ENCODE data around the gene SPEN. TPM values are rescaled to one million over a fixed set of nuclear protein-coding genes. Genes with fewer than 3 reads are reported as not detected.

SPEN gene
- total RNA-seq, 1 donor from 2014 or later = 55.2 TPM

DNA sequence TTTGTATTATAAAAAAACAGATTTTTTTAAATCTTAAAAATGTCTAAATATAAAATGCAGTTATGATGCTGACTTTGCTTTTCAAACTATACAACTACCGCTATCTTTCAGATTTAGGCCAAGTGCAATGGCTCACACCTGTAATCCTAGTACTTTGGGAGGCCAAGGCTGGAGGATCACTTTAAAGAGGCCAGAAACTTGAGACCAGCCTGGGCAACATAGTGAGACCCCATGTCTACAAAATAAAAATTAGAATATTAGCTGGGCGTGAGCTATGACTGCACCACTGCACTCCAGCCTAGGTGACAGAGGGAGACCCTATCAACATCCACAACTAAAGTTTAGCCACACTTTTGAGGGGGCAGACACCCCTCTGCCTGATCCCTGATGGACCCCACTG lies 108.0 kb downstream of the SPEN start:
- H3K4me1 ChIP-seq = peaks cover 82% of the 10 kb centered on the region

DNA sequence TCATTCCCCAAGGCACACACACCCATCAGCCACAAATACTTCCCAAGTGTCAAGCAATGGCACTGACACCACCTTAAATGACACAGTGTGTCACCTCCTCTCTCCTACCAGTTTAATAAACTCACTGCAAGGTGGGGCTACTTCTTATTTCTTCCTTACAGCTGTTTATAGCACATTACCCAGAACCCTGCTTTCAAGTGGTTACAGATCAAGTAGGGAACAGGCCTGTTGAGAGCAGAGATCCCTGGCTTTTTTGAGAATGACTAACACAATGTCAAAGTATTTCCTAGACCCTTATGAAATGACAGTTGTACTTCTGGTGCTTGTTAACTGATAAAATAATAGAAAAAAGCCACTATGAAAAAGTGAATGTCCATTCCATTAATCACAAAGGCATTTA lies 108.6 kb downstream of the SPEN start:
- TF ChIP-seq, protein P1, sequence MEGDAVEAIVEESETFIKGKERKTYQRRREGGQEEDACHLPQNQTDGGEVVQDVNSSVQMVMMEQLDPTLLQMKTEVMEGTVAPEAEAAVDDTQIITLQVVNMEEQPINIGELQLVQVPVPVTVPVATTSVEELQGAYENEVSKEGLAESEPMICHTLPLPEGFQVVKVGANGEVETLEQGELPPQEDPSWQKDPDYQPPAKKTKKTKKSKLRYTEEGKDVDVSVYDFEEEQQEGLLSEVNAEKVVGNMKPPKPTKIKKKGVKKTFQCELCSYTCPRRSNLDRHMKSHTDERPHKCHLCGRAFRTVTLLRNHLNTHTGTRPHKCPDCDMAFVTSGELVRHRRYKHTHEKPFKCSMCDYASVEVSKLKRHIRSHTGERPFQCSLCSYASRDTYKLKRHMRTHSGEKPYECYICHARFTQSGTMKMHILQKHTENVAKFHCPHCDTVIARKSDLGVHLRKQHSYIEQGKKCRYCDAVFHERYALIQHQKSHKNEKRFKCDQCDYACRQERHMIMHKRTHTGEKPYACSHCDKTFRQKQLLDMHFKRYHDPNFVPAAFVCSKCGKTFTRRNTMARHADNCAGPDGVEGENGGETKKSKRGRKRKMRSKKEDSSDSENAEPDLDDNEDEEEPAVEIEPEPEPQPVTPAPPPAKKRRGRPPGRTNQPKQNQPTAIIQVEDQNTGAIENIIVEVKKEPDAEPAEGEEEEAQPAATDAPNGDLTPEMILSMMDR (IDR thresholded peaks at IDR 0.05) = no peak
- TF ChIP-seq POLR2A (IDR thresholded peaks at IDR 0.05) = no peak
- TF ChIP-seq POLR2AphosphoS5 (IDR thresholded peaks at IDR 0.05; ENCODE audit: insufficient read depth in 1 of 2, low read depth in 1 of 2) = no peak
- Histone ChIP-seq H3K9me3 (no peaks in the 10 kb centered on the region), H3K4me3 (no peak overlapping the region), H3K27ac (no peak overlapping the region), H3K4me1 (peaks cover 76% of the 10 kb centered on the region), H3K36me3 (no peaks in the 10 kb centered on the region), H3K27me3 (no peaks in the 10 kb centered on the region)
- DNase-seq (ENCODE audit: extremely low spot score in 2 of 2) = no peak
- intact Hi-C loops (cut with DNase I) = no loop called here

More for the DNA sequence above, 108.0 kb downstream of the SPEN start:
- peak in 1 of 2 donors; percentile 71 for DNase-seq (ENCODE audit: extremely low spot score in 2 of 2)
- H3K4me3 ChIP-seq = no peak overlapping the region
- TF ChIP-seq POLR2AphosphoS5 (IDR thresholded peaks at IDR 0.05; ENCODE audit: insufficient read depth in 1 of 2, low read depth in 1 of 2) (no peak), POLR2A (IDR thresholded peaks at IDR 0.05) (no peak)
- TF ChIP-seq, protein P1 (IDR thresholded peaks at IDR 0.05) = no peak
- no peaks in the 10 kb centered on the region for H3K36me3 ChIP-seq
- H3K27me3 ChIP-seq = no peaks in the 10 kb centered on the region
- no peak overlapping the region for H3K27ac ChIP-seq
- H3K9me3 ChIP-seq = no peaks in the 10 kb centered on the region
- intact Hi-C loops (cut with DNase I) = no loop called here

DNA sequence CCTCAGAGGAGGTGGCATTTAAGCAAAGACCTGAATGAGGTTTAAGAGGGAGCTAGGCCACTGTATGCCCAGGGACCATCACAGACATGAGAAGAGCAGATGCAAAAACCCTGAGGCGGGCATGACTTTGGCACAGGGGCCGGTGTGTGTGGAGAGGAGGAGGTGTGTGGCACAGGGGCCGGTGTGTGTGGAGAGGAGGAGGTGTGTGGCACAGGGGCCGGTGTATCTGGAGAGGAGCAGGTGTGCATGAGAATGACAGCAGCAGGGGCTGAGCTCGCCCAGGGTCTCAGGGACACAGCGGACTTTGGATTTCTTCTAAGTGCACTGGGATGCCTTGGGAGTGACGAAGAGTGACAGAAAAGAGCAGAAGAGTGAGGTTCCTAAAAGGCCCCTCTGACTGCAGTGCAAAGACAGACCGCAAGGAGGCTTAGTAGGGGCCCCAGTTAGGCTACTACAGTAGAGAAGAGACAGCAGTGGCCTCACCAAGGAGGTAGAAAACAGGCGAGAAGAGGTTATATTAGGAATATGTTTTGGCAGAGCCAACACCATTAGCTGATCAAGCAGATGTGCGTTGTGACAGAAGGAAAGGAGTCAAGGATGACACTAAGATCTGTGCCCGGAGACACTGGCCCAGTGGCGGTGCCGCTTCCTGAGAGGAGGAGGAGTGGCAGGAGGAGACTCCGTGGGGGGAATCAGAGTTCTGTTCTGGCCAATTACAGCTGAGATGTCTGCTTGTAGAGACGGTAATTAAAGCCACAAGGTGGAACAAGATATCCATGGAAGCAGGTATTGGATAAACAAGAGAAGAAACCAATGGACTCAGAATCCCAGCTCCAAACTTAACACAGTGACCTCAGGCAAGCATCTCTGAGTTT lies 110.0 kb downstream of the SPEN start:
- no peak overlapping the region for H3K4me3 ChIP-seq
- intact Hi-C loops (cut with DNase I) = no loop called here
- peaks cover 63% of the 10 kb centered on the region for H3K4me1 ChIP-seq
- H3K36me3 ChIP-seq = no peaks in the 10 kb centered on the region
- no peak overlapping the region for H3K27ac ChIP-seq
- H3K9me3 ChIP-seq = no peaks in the 10 kb centered on the region
- no peak for DNase-seq (ENCODE audit: extremely low spot score in 2 of 2)
- TF ChIP-seq, protein P1 (IDR thresholded peaks at IDR 0.05) = no peak
- TF ChIP-seq POLR2A (IDR thresholded peaks at IDR 0.05) (no peak), POLR2AphosphoS5 (IDR thresholded peaks at IDR 0.05; ENCODE audit: insufficient read depth in 1 of 2, low read depth in 1 of 2) (no peak)
- no peaks in the 10 kb centered on the region for H3K27me3 ChIP-seq

DNA sequence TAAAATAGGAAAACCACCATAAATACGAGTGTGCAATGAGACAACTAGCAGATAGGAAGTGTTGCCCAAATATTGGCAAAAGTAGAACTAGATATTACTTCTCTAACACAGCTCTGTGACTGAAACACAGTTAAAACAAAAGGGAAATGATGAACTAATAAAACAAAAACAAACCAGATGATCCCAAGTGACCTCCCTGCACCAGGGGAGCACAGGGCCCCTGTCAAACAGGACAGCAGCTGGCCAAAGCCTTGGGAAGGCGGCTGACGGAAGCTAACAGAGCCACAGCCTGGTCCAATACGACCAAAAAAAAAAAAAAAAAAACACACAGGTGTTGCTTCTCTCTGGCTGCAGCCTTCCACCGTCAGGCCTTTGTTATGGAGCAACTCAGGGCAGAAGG lies 110.6 kb downstream of the SPEN start:
- peaks cover 57% of the 10 kb centered on the region for H3K4me1 ChIP-seq
- intact Hi-C loops (cut with DNase I) = no loop called here

More for the DNA sequence above, 110.6 kb downstream of the SPEN start:
- TF ChIP-seq POLR2AphosphoS5 (IDR thresholded peaks at IDR 0.05; ENCODE audit: insufficient read depth in 1 of 2, low read depth in 1 of 2) (no peak), POLR2A (IDR thresholded peaks at IDR 0.05) (no peak)
- TF ChIP-seq, protein P1 (IDR thresholded peaks at IDR 0.05) = no peak
- Histone ChIP-seq H3K9me3 (no peaks in the 10 kb centered on the region), H3K4me3 (no peak overlapping the region), H3K27me3 (no peaks in the 10 kb centered on the region), H3K36me3 (no peaks in the 10 kb centered on the region), H3K27ac (no peak overlapping the region)
- DNase-seq (ENCODE audit: extremely low spot score in 2 of 2) = no peak

Measured in vagina (tissue), 2 donors.